GM19099 (cell line): ENCODE results near the gene LRRIQ3.

Experiments
- POLR2A ChIP-seq: IDR thresholded peaks from 3 replicates; pipeline ENCODE4 v1.6.1; 2011; ENCODE audit warnings: low read depth; ENCODE audit not compliant: insufficient read length; ENCODE audit errors: extremely low read depth

Gene LRRIQ3

DNA sequence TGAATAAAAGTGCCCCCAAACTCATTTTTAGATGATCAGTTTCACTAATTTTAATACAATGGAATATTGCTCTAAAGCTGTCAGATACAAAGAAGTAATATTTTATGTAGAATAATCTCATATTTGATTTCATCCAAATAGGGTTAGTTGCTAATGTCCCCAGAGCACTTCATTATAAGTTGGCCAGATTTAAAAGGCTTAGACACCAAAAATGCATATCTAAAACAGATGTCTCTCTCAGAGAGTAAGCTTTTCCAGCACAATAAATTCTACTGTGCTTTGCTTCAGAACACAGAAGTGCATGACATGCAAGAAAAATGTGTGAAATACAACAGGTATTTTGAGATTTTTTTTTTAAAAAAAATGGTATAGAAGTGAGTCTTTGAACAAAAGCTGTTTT, 194.2 kb downstream of the LRRIQ3 start:
- no peak for TF ChIP-seq POLR2A

DNA sequence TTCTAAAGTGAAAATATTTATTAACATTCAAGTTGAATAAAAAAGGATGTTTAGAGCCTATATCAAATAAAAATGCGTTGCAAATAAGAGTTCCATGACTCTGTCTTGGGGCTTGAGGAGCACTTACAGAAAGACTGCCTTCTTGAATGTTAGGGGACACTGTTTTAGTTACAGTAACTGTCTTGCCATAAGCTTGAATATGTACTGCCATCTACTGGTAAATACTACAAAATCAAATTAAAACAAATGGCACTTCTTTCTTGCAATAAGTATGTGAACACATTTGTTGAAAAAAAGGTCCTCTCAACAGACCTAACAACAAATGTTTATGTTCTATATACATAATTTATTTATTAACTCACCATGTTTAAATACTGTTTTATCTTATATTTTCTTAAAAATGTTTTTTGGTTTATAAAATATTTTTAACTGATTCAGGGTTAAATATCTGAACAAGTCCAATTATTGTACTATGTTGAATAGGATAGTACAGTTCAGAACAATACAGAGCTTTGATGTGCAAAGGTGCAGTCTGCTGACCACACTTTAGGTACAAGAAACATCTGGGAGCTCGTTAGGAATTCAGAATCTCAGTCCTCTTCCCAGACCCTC, 199.5 kb downstream of the LRRIQ3 start:
- no peak for TF ChIP-seq POLR2A

DNA sequence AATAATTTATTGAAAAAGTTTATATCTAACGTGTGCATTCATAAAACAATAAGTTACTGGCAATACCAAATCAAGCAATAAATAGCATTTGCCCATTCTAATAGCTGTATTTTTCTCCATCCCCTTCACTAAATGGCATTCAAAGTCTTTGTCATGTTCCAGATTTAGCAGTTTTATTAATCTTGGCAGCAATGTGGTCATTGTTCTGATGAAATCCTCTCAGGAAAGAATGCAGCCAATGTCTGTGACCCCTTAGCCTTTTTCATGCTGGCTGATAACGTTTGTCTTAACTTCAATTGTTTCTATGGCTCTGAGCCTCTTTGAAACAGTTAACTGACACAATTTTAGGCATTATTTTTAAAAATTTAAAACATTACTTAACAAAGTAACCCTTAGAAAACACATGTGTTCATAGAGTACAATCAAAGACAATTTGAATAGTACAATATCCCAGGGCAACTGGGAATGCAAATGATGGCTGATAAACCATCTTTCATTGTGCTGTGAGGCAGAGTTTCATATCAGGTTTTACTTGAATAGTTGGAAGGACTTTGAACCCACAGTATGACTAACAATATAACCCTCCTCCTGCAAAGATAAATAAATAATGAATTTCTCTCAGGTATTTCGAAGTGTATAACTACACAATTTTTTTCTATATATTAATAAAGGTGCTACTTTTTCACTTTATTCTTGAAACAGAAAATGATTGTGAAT, 217.5 kb downstream of the LRRIQ3 start:
- no peak for TF ChIP-seq POLR2A

DNA sequence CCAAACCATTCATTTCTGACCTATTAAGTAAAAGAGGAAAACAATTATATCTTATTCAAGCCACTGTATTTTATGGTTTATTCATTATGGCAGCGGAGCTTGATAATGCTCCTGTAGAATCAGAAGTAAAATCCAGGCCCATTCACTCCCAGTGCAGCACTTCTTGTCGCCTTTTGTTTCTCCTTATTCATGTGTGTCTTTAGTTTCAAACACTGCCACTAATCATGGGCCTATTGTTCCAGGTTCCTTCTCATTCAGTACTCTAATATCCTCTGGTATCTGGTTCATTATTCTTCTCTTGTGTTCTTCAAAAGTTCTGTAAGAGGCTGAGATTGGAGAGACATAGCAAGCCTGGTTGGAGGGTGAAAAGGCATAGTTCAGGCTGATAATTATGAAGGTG, 218.3 kb downstream of the LRRIQ3 start:
- TF ChIP-seq POLR2A: no peak

DNA sequence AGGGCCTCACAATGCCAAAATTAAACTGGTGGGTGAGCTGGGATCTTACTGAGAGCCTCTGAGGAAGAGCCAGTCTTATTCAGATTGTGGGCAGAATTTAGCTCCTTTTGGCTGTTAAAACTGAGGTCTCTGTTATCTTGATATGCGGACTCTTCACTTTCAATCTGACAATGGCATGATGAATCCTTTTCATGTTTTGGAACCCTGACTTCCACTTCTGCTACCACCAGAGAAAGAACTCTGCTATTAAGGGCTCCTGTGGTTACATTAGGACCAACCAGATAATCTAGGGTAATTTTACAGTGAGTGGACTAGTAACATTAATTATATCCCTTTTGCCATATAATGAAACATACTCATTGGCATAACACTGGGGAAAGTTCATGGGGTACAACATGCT, 219.0 kb downstream of the LRRIQ3 start:
- TF ChIP-seq POLR2A: no peak
